ENCODE measurements around the gene TP73.

Gene TP73

DNA sequence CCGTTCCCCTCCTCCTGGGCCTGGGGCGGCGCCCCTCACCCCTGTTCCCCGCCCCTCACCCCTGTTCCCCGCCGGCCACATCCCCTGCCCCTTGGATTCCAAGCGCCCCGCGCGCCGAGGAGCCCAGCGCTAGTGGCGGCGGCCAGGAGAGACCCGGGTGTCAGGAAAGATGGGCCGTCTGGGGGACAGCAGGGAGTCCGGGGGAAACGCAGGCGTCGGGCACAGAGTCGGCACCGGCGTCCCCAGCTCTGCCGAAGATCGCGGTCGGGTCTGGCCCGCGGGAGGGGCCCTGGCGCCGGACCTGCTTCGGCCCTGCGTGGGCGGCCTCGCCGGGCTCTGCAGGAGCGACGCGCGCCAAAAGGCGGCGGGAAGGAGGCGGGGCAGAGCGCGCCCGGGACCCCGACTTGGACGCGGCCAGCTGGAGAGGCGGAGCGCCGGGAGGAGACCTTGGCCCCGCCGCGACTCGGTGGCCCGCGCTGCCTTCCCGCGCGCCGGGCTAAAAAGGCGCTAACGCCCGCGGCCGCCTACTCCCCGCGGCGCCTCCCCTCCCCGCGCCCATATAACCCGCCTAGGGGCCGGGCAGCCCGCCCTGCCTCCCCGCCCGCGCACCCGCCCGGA lies at the start of gene TP73:
TSS of gene TP73 (plus strand) at position 587 of the 618 bp plus-strand sequence. CDS start 29,850 bp downstream, outside the sequence.
- no peak for DNase-seq (ENCODE audit: low read depth in 3 of 3, low spot score in 1 of 3)

DNA sequence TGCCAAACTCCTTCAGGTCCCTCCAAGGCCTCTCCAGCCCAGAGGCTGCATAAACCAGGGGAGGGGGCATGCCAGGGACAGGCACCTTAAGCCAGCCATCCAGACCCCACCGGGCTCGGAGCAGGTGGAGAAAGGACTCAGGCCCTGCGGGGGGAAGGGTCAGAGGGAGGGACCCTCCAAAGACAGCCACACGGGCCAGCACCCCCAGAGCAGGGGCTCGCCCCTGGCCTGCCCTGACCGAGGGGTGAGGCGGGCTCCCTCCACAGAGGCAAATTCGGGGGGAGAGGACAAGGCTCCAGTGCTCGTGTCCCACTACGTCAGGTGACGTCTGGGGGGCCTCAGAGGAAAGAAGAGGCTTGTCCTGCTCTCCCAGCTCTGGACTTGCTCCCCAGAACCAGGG lies 49.2 kb upstream of the TP73 start:
- no peak for DNase-seq (ENCODE audit: low read depth in 3 of 3, low spot score in 1 of 3)

DNA sequence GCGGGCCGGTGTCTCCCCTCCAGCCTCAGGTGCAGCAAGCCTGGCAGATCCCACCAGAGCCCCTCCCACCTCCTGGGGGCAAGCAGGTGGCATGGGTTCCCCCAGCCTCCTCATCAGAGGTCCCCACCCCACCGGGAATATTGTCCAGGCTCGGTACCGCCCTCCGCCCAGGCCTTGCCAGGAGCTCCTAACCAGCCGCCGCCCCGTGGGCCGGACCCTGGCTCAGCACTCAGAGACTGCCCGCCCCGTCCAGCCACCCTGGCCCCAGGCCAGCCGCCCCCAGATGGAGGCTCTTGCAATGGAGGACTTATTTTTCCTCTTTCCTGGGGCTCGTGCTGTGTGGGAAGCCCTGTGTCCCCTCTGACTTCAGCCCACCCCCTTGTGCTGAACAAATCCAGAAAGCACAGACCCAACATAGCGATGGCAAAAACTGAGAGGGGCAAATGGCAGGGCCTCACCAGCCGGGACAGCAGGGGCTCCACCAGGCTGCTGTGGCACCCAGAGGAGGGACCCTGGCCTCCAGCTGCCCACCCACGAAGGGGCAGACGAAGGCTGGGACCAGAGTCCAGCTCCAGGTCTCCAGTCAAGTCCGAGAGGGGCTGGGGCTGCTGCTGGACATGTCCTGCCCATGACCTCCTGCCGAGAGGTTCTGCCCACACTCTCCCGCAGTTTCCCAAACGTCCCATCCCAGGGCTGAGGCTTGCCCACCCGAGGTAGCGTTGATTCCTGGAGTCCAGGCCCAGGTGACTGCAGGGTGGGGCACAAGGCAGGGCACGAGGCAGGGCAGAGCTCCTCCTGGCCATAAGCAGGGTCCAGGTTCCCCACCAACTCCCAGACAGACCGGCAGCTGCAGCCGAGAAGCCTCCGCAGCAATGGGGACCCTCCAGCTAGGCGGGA lies 48.5 kb upstream of the TP73 start:
- no peak for DNase-seq (ENCODE audit: low read depth in 3 of 3, low spot score in 1 of 3)

DNA sequence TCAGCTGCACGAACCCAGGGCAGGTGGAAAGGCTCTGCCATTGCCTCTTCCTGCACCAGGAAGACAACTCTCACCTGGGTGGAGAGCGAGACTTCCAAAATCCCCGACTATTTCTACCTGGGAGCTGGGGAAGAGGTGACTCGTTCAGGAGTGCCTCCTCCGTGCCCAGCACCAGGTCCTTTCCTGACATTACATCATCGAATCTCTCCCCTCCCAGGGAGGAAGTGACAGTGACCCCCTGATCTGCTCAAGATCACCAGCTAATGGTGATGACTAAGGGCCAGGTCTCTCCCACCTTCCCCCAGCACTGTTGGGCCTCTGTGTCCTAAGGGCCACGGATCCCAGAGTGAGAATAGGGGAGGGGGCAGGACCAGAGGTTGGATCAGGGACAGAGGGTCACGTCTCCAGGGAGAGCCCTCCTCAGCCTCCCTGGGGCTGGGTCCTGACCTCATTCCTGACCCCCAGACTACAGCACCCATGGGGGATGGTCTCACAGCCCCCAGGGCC lies 47.8 kb upstream of the TP73 start:
- DNase-seq (ENCODE audit: low read depth in 3 of 3, low spot score in 1 of 3), result no peak

DNA sequence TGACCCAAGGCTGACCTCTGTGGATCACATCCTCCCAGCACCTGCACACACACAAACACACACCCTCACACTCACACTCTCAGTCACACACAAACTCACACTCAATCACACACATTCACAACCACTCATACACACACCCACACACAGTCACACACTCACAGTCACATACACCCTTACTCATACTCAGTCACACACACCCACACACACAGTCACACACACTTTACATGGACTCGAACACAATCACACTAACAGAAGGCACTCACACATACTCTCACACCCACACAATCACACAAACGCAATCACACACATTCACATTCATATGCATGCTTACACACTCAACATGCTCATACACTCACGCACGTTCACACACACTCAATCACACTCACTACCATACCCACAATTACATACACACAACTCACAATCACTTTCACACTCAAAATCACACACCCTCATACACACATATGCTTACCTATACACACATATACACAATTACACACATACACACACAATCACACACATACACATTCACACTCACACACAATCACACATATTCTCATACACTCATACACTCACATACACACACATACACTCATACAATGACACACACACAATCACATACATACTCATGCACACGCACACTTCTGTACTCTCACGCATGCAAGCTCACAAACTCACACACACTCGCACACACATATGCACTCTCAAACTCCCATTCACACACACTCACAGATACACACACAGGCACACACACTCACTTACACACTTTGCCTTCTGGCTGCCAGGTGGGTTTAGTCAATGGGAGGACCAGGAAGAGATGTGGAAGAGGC lies 47.1 kb upstream of the TP73 start:
- no peak for DNase-seq (ENCODE audit: low read depth in 3 of 3, low spot score in 1 of 3)

DNA sequence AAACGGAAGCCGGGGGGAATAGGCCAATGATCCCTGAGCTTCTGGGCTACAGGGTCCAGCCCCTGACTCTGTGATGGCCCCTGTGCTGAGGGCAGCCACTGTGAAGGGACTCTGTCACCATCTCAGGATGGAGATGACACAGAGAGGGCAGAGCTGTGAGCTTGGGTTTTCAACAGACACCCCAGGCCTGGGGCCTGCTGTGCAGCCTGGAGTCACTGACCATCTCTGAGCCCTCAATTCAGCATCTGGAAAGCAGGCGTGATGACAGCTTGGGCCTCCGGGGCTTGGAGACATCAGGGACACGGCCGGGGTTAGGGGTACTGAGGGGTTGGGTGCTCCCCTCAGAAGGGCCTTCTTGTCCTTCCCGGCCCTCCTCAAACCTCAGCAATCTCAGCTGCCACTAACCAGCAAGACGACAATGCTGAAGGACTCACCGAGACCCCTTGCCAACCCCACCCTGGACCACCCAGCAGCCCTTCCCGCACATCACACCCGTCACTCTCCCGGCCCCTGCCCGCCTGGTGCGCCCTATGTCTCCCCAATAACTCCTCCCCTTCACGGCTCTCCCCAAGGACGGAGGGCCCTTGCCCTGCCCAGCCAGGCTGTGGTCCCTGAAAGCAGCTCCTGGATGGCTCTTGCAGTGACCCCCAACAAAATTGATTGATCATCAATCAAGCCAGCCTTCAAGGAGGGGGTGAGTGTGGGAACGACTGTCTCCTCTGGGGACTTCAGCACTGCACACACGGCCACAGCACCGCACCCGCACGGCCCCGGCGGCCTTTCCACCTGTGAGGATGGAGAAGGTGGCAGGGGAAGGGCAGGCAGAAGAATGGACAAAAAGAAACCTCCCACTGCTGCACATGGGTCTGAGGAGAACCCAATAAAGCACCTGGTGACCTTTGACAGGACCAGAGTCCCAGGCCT lies 45.3 kb upstream of the TP73 start:
- no peak for DNase-seq (ENCODE audit: low read depth in 3 of 3, low spot score in 1 of 3)

DNA sequence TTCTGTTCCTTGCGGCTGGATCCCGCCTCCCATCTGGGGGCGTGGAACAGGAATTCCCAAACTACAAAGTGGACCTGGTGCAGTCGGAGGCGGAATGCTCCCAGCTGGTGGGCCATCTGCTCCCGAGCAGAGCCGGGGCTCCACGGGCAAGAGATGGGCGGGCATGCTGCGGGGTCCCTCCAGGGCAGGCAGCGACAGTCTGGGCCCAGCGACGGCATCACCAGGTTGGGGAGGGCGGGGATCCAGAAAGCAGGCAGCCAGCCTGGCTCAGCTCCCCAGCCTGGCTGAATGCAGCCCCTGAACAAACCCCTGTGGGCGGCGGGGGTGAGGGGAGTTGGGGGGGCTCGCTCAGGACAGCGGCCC lies 44.6 kb upstream of the TP73 start:
- no peak for DNase-seq (ENCODE audit: low read depth in 3 of 3, low spot score in 1 of 3)

DNA sequence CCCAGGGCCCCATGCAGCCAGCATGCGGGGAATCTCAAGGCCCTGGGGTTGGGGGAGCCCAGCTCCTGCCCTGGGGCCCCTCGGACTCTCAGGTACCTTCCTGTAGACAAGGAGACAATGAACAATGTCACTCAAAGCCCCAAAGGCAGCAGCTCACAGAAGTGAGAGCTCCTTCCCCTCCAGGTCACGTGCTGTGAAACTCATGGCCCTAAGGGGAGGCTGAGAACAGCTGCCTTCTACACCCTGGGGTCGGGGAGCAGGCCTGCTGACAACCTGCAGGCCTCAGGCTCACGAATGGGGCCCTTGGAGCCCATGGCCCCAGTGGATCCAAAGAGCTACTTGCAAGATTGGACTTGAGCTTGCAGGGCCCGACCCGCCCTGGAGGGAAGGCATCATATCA lies 44.2 kb upstream of the TP73 start:
- no peak for DNase-seq (ENCODE audit: low read depth in 3 of 3, low spot score in 1 of 3)

DNA sequence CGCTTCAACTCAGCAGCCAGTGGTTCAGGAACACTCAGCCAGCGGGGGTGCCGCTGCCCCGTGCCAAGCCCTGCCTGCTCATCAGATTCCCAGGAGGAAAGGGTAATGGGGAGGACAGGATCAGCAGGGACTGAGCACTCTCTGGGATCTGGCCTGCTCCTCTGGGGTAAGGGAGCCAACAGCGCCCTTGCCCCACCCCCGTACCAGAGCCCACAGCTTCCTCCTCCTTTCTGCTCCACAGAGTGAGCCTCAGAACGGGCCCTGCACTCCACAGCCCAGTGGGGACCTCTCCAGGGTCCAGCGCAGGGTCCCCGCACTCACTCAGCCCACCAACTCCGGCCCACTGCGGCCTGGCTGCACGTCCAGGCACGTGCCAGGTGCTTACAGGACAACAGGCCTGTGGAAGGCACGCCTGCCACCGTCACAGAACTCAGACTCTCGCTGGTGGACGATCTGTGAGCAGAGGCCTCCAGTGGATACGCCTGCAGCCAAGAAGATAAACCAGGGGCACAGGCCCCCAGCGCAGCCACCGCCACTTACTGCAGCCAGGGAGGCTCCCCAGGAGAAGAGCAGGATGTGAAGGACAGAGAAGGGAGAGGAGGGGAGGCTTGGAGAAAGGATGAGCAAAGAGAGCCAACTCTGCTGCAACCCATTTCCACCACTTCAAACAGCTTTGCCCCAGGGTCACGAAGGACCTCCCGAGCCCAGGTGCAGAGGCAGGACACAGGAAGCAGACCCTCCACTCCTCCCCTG lies 43.1 kb upstream of the TP73 start:
- DNase-seq (ENCODE audit: low read depth in 3 of 3, low spot score in 1 of 3), result no peak

DNA sequence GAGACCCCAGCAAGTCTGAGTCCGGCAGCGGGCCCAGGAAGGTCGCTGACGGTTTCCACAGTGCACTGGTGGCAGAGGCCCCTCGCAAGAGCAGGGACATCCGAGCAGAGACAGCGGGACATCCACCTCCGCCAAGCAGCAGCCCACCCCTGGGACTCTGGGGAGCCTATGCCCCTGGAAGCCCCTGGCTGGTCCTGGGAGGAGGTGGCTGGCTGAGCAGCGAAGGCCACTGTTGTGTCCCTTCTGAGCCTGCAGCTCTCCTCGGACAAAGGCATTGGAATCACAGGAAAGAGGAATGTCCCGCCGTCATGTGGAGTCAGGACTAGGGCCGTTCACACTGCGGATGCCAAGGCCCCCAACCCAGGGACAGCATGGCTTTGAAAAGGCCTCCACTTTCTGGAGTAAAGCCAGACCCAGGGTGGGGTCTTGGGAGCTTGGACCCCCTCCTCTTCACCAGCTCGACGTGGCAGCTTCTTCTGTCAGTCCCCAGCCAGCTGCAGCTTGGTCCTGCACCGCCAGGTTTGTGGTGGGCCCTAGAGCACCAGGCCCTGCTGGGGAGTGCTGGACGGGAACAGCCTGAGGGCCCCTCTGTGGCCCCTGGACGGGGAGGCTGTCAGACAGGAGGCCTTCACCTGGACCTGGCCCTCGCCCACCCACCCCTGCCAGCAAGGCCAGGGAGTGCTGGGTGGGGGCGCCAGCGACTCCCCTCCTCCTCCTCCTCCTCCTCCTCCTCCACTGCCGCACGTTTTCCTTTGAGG lies 42.4 kb upstream of the TP73 start:
- no peak for DNase-seq (ENCODE audit: low read depth in 3 of 3, low spot score in 1 of 3)

DNA sequence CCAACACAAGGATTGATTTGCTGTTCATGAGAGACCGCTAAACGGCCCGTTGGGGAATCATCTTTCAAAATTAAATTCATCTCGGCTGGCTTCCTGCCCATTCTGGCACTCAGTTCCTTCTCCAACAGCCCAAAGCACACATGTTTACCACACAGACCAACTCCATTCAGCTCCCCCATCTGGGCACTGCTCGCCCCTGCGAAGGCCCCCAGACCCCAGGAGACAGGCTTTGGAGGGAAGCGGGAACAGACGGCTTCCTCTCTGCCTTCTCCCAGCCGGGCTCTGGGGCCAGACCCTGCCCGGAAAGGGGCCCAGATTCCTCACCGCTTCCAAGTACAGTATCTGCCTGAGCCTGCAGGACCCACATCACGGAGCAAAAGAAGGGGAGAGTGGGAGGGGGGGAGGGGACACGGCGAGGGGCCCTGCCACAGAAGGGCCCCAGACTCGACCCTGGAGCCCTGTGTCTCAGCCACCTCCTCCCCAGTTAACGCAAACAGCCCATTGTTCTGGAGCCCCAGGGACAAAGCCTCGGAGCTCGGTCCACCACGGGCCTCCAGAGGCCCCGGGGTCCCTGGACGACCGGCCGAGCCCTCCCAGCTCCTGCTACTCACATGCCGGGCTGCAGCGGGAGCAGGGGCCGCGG lies 41.7 kb upstream of the TP73 start:
- DNase-seq (ENCODE audit: low read depth in 3 of 3, low spot score in 1 of 3), result no peak

DNA sequence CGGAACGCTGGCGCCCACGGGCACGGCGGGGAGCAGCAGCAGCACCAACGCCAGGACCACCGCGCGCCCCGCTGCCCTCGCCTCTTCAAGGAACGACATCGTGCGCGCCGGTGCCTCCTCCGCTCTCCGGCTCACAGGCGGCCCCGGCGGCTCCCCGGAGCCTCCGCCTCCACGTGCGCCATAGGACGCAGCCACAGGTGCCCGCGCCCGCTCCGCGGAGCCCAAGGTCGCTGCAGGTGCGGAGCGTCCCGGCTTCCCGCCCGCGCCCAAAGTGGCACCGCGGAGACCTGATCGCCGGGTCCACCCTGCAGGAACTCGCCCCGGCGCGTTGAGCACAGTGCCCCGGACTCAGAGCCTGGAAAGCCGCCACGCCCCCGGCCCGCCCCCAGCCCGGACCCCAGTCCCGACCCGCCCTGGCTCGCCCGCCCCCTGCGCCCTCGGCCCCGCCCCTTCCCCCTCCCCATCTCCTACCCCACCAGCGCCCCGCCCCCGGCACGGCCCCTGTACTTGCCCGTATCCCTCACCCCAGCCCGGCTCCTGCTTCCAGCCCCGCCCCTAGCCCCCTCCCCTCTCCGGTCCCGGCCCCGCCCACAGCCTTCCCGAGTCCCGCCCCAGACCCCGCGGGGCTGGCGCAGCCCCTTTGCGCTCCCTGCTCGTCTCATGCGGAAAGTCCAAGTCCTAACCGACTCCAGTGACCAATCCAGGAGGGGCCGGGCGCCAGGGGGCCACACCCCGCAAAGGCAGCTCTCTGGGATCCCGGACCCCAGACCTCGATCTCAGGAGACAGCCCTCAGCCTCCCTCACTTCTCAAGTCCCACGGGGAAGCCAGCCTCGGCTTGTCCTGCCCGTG lies 40.9 kb upstream of the TP73 start, which contains the start of gene MEGF6:
TSS of gene MEGF6 (minus strand) at position 339 of the 850 bp plus-strand sequence. CDS start at position 99, 240 bp downstream.
- DNase-seq (ENCODE audit: low read depth in 3 of 3, low spot score in 1 of 3), result peak; percentile 24 to 57 (median 41)

DNA sequence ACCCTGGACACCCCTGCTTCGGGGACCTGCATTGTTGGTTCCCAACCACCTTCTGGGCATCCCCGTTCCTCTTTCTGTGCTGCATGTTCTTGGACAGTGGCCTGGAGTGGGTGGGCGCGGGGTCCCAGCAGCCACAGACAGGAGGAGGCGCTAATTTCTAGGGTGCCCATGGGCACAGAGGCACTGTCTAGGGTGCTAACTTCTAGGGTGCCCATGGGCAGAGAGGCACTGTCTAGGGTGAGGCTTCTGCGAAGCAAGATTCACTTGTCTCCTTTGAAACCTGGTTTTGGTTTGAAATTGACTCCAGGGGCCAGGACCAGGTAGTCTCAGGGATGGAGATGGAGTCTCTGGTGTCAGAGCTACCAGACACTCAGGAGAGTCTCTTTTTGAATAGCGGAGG lies 40.2 kb upstream of the TP73 start:
- DNase-seq (ENCODE audit: low read depth in 3 of 3, low spot score in 1 of 3), result no peak

DNA sequence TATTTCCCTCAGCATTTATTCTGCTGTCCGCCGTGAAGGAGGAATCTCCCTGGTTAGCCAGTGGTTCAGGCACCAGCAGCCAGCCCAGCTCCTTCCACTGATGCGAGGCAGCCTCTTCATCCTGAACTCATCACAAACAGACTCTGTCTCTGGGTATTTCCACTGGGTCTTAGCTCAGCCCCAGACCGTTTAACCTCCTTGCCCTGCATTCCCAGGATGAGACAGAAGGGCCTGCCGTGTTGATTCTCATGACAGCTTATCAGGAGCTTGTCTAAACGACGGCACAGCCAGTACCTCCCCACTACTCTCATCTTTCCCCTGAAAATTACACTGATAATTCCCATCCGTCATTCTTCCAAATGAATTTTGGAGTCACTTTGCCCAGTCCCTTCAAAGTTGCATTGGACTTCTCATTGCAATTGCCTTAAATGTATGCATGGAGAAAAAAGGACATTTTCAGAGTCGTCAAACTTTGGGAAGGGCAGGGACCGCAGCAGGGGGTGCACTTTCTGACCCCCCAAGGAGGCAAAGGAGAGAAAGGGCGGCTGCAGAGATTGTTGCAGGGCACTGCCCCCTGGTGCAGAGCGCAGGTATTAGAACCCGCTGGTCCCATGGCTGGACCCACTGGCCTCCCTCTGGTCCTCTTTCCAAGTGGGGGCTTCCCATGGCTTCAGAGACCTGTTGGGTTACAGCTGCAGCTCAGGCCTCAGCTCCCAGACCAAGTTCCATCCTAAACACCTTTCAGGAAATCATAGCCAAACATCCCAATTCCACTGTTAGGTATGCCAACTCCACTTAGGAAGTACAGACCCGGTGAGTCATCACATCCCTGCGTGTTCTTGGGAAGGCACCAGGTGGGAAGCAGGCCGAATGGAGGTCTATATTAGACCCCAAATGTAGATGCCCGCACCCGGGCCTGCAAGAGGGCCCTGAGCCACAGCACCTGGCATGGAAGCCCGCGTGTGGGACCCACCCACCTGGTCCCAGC lies 37.3 kb upstream of the TP73 start:
- no peak for DNase-seq (ENCODE audit: low read depth in 3 of 3, low spot score in 1 of 3)

DNA sequence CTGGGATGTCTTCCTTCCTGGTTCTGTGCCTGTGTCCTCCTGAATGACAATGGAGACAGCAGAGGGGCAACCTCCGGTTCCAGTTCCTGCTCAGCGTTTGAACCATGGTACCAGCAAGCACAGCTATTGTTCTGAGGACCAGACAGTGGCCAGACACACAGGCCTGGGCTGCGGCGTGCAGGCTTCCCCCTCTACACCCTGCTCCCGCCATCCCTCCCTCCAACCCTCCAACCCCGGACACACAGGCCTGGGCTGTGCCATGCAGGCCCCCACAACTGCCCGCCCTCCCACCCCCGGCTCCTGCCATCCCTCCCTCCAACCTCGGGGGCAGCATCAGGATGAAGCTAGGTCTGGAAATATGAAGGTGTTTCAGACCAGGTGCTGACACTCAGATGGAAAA lies 35.5 kb upstream of the TP73 start:
- DNase-seq (ENCODE audit: low read depth in 3 of 3, low spot score in 1 of 3), result no peak

DNA sequence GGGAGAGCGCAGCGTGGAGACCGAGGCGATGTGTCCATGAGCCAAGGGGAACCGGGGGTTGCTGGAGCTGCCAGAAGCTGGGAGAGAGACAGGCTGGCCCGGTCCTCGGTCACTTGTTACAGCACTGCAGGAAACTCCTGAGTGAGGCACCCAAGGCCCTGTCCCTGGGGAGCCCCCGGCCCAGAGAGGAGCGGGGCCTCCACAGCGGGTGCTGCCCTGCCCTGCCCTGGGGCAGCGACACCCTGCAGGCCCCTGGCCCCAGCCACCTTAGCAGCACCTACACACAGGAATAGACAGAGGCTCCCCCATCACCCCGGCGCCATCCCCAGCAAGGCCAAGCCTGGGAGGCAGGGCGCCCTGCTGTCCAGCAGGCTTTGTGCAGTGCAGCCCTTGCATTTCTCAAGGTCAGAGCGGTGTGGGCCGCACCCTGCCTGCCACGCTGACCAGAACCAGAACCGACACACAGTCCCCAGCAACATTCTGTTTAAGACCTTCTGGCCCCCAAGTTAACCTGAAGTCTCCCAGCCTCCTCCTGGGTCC lies 34.4 kb upstream of the TP73 start:
- no peak for DNase-seq (ENCODE audit: low read depth in 3 of 3, low spot score in 1 of 3)

All from stimulated activated CD4-positive, alpha-beta T cell treated with anti-CD3 and anti-CD28 coated beads, TNF-alpha, amount 100 ng/mL, for 1 hour (primary cell).